Liver (tissue), 3 donors: Measurements from ENCODE around the gene CTXND2.

ENCODE experiments used
- GABPA ChIP-seq, 2 donors: IDR thresholded peaks in 1 of 2; conservative IDR thresholded peaks in 1 of 2; 2 replicates each; pipeline ENCODE4 v1.6.1; 2016; ENCODE audit warnings: antibody characterized with exemption in 2 of 2, mild to moderate bottlenecking in 1 of 2, moderate library complexity in 1 of 2
- JUND ChIP-seq, 2 donors: IDR thresholded peaks; 2 replicates each; pipeline ENCODE4 v1.6.1; 2016; ENCODE audit warnings: antibody characterized with exemption in 2 of 2
- SP1 ChIP-seq: IDR thresholded peaks from 2 replicates; pipeline ENCODE4 v1.6.1; 2018; ENCODE audit warnings: antibody characterized with exemption, mild to moderate bottlenecking
- YY1 ChIP-seq: IDR thresholded peaks from 2 replicates; pipeline ENCODE4 v1.6.1; 2016; ENCODE audit warnings: antibody characterized with exemption, mild to moderate bottlenecking
- TF ChIP-seq, protein P1 (sequence below): fragments of 150-350 bp; IDR thresholded peaks from 2 replicates; pipeline ENCODE4 v1.5.1; 2017; ENCODE audit warnings: improper control_type of control experiment, low read depth, low read length; ENCODE audit not compliant: missing input control
- TF ChIP-seq, protein P2 (sequence below): IDR thresholded peaks from 2 replicates; pipeline ENCODE4 v1.6.1; 2016; ENCODE audit warnings: antibody characterized with exemption
- TF ChIP-seq, protein P3 (sequence below): IDR thresholded peaks from 2 replicates; pipeline ENCODE4 v1.6.1; 2016; ENCODE audit warnings: antibody characterized with exemption
- donor health status: healthy.
- donor health status: healthy.

- TF ChIP-seq, protein P1, sequence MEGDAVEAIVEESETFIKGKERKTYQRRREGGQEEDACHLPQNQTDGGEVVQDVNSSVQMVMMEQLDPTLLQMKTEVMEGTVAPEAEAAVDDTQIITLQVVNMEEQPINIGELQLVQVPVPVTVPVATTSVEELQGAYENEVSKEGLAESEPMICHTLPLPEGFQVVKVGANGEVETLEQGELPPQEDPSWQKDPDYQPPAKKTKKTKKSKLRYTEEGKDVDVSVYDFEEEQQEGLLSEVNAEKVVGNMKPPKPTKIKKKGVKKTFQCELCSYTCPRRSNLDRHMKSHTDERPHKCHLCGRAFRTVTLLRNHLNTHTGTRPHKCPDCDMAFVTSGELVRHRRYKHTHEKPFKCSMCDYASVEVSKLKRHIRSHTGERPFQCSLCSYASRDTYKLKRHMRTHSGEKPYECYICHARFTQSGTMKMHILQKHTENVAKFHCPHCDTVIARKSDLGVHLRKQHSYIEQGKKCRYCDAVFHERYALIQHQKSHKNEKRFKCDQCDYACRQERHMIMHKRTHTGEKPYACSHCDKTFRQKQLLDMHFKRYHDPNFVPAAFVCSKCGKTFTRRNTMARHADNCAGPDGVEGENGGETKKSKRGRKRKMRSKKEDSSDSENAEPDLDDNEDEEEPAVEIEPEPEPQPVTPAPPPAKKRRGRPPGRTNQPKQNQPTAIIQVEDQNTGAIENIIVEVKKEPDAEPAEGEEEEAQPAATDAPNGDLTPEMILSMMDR, result no peak
- TF ChIP-seq JUND (IDR thresholded peaks at IDR 0.05), result no peak
- TF ChIP-seq SP1, result no peak
- TF ChIP-seq, protein P2, sequence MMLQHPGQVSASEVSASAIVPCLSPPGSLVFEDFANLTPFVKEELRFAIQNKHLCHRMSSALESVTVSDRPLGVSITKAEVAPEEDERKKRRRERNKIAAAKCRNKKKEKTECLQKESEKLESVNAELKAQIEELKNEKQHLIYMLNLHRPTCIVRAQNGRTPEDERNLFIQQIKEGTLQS, result no peak
- TF ChIP-seq, protein P3, sequence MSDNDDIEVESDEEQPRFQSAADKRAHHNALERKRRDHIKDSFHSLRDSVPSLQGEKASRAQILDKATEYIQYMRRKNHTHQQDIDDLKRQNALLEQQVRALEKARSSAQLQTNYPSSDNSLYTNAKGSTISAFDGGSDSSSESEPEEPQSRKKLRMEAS, result no peak
- TF ChIP-seq GABPA (IDR thresholded peaks at IDR 0.05 in 1 of 2, conservative IDR thresholded peaks at IDR 0.05 in 1 of 2), result no peak
- no peak for TF ChIP-seq YY1
These were observed 67.8 kb downstream of the CTXND2 start for GRCh38 chr1:150954708-150955107.
